Vagina (tissue), 2 donors: ENCODE results near the gene PELI2. TPM values are rescaled to one million over a fixed set of nuclear protein-coding genes. Genes with fewer than 3 reads are reported as not detected.

Source experiments
- DNase-seq, 2 donors: peaks; one replicate each; pipeline ENCODE4 v3.0.0-alpha.2; 2017; ENCODE audit errors: extremely low spot score in 2 of 2
- H3K27ac ChIP-seq: fragments of 200-600 bp; sonication (generic); one replicate; pipeline ENCODE4 v1.5.1; 2019
- H3K27me3 ChIP-seq: fragments of 200-600 bp; sonication (generic); one replicate; pipeline ENCODE4 v1.5.1; 2019
- H3K36me3 ChIP-seq, 2 donors: fragments of 200-600 bp; sonication (generic); one replicate each; pipeline ENCODE4 v1.5.1; 2017 to 2019
- H3K4me1 ChIP-seq: fragments of 200-600 bp; sonication (generic); one replicate; pipeline ENCODE4 v1.5.1; 2019
- H3K4me3 ChIP-seq, 2 donors: fragments of 200-600 bp; sonication (generic); 1 replicate in 1 of 2; 2 replicates in 1 of 2; pipeline ENCODE4 v1.5.1; 2016 to 2019
- H3K9me3 ChIP-seq: fragments of 200-600 bp; sonication (generic); one replicate; pipeline ENCODE4 v1.5.1; 2019
- CTCF ChIP-seq, 3 experiments: fragments of 450-650 bp in 2 of 3; fragments of 200-600 bp in 1 of 3; sonication (generic) in 1 of 3; IDR thresholded peaks; one replicate each; pipeline ENCODE4 v1.5.1; 2017 to 2019; ENCODE audit warnings: antibody characterized with exemption in 3 of 3, mild to moderate bottlenecking in 2 of 3, moderate library complexity in 2 of 3
- POLR2A ChIP-seq, 2 donors: fragments of 450-650 bp; IDR thresholded peaks; one replicate each; pipeline ENCODE4 v1.6.1; 2017; ENCODE audit warnings: antibody characterized with exemption in 2 of 2, mild to moderate bottlenecking in 2 of 2, moderate library complexity in 2 of 2
- POLR2AphosphoS5 ChIP-seq, 2 donors: sonication (generic); formaldehyde crosslinking; IDR thresholded peaks; one replicate each; pipeline ENCODE4 v1.9.0; 2017; ENCODE audit warnings: antibody characterized with exemption in 2 of 2, mild to moderate bottlenecking in 2 of 2, low read depth in 1 of 2; ENCODE audit not compliant: insufficient read depth in 1 of 2
- intact Hi-C: fragments of 100-400 bp; cut with DNase I; formaldehyde crosslinking; loops from one replicate; pipeline ENCODE4 v1.15.1; 2023
- total RNA-seq: library from RNA; depleted of rRNA; stranded (reverse); fragments of >200 nt; gene quantifications from one replicate; pipeline ENCODE4 v1.2.3, GENCODE V29; 2016

The PELI2 gene
- total RNA-seq, 1 donor from 2014 or later: 9.6 TPM

GRCh38 chr14:56137849-56138248 lies 19.6 kb downstream of the PELI2 start:
- no peaks in the 10 kb centered on the region for H3K27me3 ChIP-seq
- intact Hi-C loops: no loop called here
- TF ChIP-seq POLR2A (IDR thresholded peaks at IDR 0.05): no peak
- no peak for TF ChIP-seq CTCF (IDR thresholded peaks at IDR 0.05)
- TF ChIP-seq POLR2AphosphoS5 (IDR thresholded peaks at IDR 0.05; ENCODE audit: insufficient read depth in 1 of 2, low read depth in 1 of 2): no peak
- no peaks in the 10 kb centered on the region for H3K36me3 ChIP-seq
- peaks cover 16% of the 10 kb centered on the region for H3K4me1 ChIP-seq
- DNase-seq: no peak
- H3K4me3 ChIP-seq: no peak overlapping the region
- H3K27ac ChIP-seq: no peak overlapping the region
- H3K9me3 ChIP-seq: no peaks in the 10 kb centered on the region

- Histone ChIP-seq H3K4me1 (peaks cover 9% of the 10 kb centered on the region), H3K27me3 (no peaks in the 10 kb centered on the region), H3K36me3 (no peaks in the 10 kb centered on the region), H3K4me3 (no peak overlapping the region), H3K9me3 (no peaks in the 10 kb centered on the region), H3K27ac (no peak overlapping the region)
- no peak for DNase-seq
- intact Hi-C loops: no loop called here
- TF ChIP-seq POLR2A (IDR thresholded peaks at IDR 0.05) (no peak), POLR2AphosphoS5 (IDR thresholded peaks at IDR 0.05; ENCODE audit: insufficient read depth in 1 of 2, low read depth in 1 of 2) (no peak), CTCF (IDR thresholded peaks at IDR 0.05) (no peak)
These were observed 20.7 kb downstream of the PELI2 start for GRCh38 chr14:56138928-56139327.

- Histone ChIP-seq H3K4me3 (no peak overlapping the region), H3K9me3 (no peaks in the 10 kb centered on the region), H3K36me3 (no peaks in the 10 kb centered on the region), H3K4me1 (peaks cover 14% of the 10 kb centered on the region), H3K27me3 (no peaks in the 10 kb centered on the region), H3K27ac (no peak overlapping the region)
- no peak for DNase-seq
- no peak for TF ChIP-seq CTCF (IDR thresholded peaks at IDR 0.05)
- TF ChIP-seq POLR2AphosphoS5 (IDR thresholded peaks at IDR 0.05; ENCODE audit: insufficient read depth in 1 of 2, low read depth in 1 of 2): no peak
- no peak for TF ChIP-seq POLR2A (IDR thresholded peaks at IDR 0.05)
- intact Hi-C loops: no loop called here
These were observed 24.1 kb downstream of the PELI2 start for GRCh38 chr14:56142314-56142713.

GRCh38 chr14:56143025-56143424 lies 24.8 kb downstream of the PELI2 start:
- Histone ChIP-seq H3K9me3 (no peaks in the 10 kb centered on the region), H3K4me1 (peaks cover 21% of the 10 kb centered on the region), H3K36me3 (no peaks in the 10 kb centered on the region), H3K4me3 (no peak overlapping the region), H3K27me3 (no peaks in the 10 kb centered on the region), H3K27ac (no peak overlapping the region)
- TF ChIP-seq POLR2AphosphoS5 (IDR thresholded peaks at IDR 0.05; ENCODE audit: insufficient read depth in 1 of 2, low read depth in 1 of 2): no peak
- TF ChIP-seq POLR2A (IDR thresholded peaks at IDR 0.05): no peak
- TF ChIP-seq CTCF (IDR thresholded peaks at IDR 0.05): no peak
- intact Hi-C loops: no loop called here
- DNase-seq: no peak

GRCh38 chr14:56144176-56144575 lies 26.0 kb downstream of the PELI2 start:
- no peak overlapping the region for H3K27ac ChIP-seq
- no peak overlapping the region for H3K4me3 ChIP-seq
- H3K36me3 ChIP-seq: no peaks in the 10 kb centered on the region
- H3K4me1 ChIP-seq: peaks cover 28% of the 10 kb centered on the region
- no peak for TF ChIP-seq POLR2A (IDR thresholded peaks at IDR 0.05)
- no peak for TF ChIP-seq CTCF (IDR thresholded peaks at IDR 0.05)
- no peak for TF ChIP-seq POLR2AphosphoS5 (IDR thresholded peaks at IDR 0.05; ENCODE audit: insufficient read depth in 1 of 2, low read depth in 1 of 2)
- H3K27me3 ChIP-seq: no peaks in the 10 kb centered on the region
- no peaks in the 10 kb centered on the region for H3K9me3 ChIP-seq
- no peak for DNase-seq
- intact Hi-C loops: no loop called here
